Smooth muscle cell (in vitro differentiated cells): Measurements from ENCODE around the gene VSNL1. TPM values are rescaled to one million over a fixed set of nuclear protein-coding genes. Genes with fewer than 3 reads are reported as not detected.

Experiments
- DNase-seq: peaks from one replicate; lab custom pipeline; 2025; ENCODE audit not compliant: unreplicated experiment; lab: John Stamatoyannopoulos, UW
- H2AFZ ChIP-seq: fragments of 200-600 bp; sonication (generic); 2 replicates; pipeline ENCODE4 v1.6.0; 2016; ENCODE audit warnings: antibody characterized with exemption, low read depth, mild to moderate bottlenecking
- H3F3A ChIP-seq: fragments of 200-600 bp; sonication (generic); 2 replicates; pipeline ENCODE4 v1.6.0; 2017; ENCODE audit warnings: antibody characterized with exemption, low read depth
- H3K27ac ChIP-seq: fragments of 200-600 bp; sonication (generic); 2 replicates; pipeline ENCODE4 v1.5.1; 2016; ENCODE audit warnings: low read depth, mild to moderate bottlenecking
- H3K27me3 ChIP-seq: fragments of 200-600 bp; sonication (generic); 2 replicates; pipeline ENCODE4 v1.6.1; 2016; ENCODE audit warnings: low read depth, mild to moderate bottlenecking
- H3K36me3 ChIP-seq: fragments of 200-600 bp; sonication (generic); 2 replicates; pipeline ENCODE4 v1.5.1; 2016; ENCODE audit warnings: low read depth
- H3K4me1 ChIP-seq: fragments of 200-600 bp; sonication (generic); 2 replicates; pipeline ENCODE4 v1.5.1; 2016; ENCODE audit warnings: low read depth
- H3K4me2 ChIP-seq: fragments of 200-600 bp; sonication (generic); 2 replicates; pipeline ENCODE4 v1.6.0; 2016; ENCODE audit warnings: mild to moderate bottlenecking
- H3K4me3 ChIP-seq: fragments of 200-600 bp; sonication (generic); 2 replicates; pipeline ENCODE4 v1.5.1; 2016; ENCODE audit warnings: mild to moderate bottlenecking
- H3K79me2 ChIP-seq: fragments of 200-600 bp; sonication (generic); 2 replicates; pipeline ENCODE4 v1.6.0; 2016; ENCODE audit warnings: low read depth, mild to moderate bottlenecking
- H3K9ac ChIP-seq: fragments of 200-600 bp; sonication (generic); 2 replicates; pipeline ENCODE4 v1.6.0; 2016; ENCODE audit warnings: low read depth
- H3K9me3 ChIP-seq: fragments of 200-600 bp; sonication (generic); replicated peaks from 2 replicates; pipeline ENCODE4 v1.5.1; 2016; ENCODE audit warnings: low read depth
- H4K20me1 ChIP-seq: fragments of 200-600 bp; sonication (generic); 2 replicates; pipeline ENCODE4 v1.6.0; 2016; ENCODE audit warnings: low read depth
- CTCF ChIP-seq: fragments of 200-600 bp; sonication (generic); IDR thresholded peaks from 2 replicates; pipeline ENCODE4 v1.5.1; 2017; ENCODE audit warnings: borderline replicate concordance, mild to moderate bottlenecking, antibody characterized with exemption; ENCODE audit not compliant: insufficient read depth, poor library complexity, severe bottlenecking
- WGBS: methylation state at CpG from one replicate; pipeline ENCODE4 v1.1.7; 2016; ENCODE audit warnings: low lambda C conversion rate; 5-methylcytosine and 5-hydroxymethylcytosine counted together
- polyA plus RNA-seq: library from polyadenylated mRNA; unstranded; fragments of >200 nt; fragmentation: Nextera tagmentation; extraction: Ambion mirVana; gene quantifications from 2 replicates; pipeline ENCODE4 v1.2.1, GENCODE V29; 2016
- total RNA-seq: library from RNA; depleted of rRNA; stranded (reverse); fragments of >200 nt; gene quantifications from 2 replicates; pipeline ENCODE4 v1.2.3, GENCODE V29; 2014

The VSNL1 gene
- total and polyA plus RNA-seq, 2 experiments from 2014 or later = 2.8 to 4.5 TPM

- no peak overlapping the region for H3K9ac ChIP-seq
Measured at GRCh38 chr2:17615147-17615546, 74.7 kb downstream of the VSNL1 start.

GRCh38 chr2:17615728-17616351 lies 75.3 kb downstream of the VSNL1 start:
- no peak for DNase-seq
- Histone ChIP-seq H3K4me1 (peaks cover 5% of the 10 kb centered on the region), H2AFZ (no peak overlapping the region), H3K27ac (no peak overlapping the region), H3K36me3 (no peaks in the 10 kb centered on the region), H4K20me1 (no peaks in the 10 kb centered on the region), H3K9me3 (no peaks in the 10 kb centered on the region), H3K4me2 (no peak overlapping the region), H3F3A (no peaks in the 10 kb centered on the region), H3K9ac (no peak overlapping the region), H3K4me3 (no peak overlapping the region), H3K27me3 (no peaks in the 10 kb centered on the region), H3K79me2 (no peaks in the 10 kb centered on the region)
- 96% methylated on average over 1 of the region's 1 CpG for WGBS
- no peak for TF ChIP-seq CTCF

More at GRCh38 chr2:17615147-17615546, 74.7 kb downstream of the VSNL1 start:
- 86% methylated on average over 1 of the region's 1 CpG for WGBS
- no peaks in the 10 kb centered on the region for H4K20me1 ChIP-seq
- no peaks in the 10 kb centered on the region for H3K36me3 ChIP-seq
- H3K4me3 ChIP-seq = no peak overlapping the region
- DNase-seq = no peak
- H3K79me2 ChIP-seq = no peaks in the 10 kb centered on the region
- H3K4me1 ChIP-seq = peaks cover 2% of the 10 kb centered on the region
- H3K9me3 ChIP-seq = no peaks in the 10 kb centered on the region
- no peak for TF ChIP-seq CTCF
- no peaks in the 10 kb centered on the region for H3K27me3 ChIP-seq
- no peak overlapping the region for H3K4me2 ChIP-seq
- H3K27ac ChIP-seq = no peak overlapping the region
- no peak overlapping the region for H2AFZ ChIP-seq
- H3F3A ChIP-seq = no peaks in the 10 kb centered on the region

GRCh38 chr2:17616405-17616804 lies 75.9 kb downstream of the VSNL1 start:
- Histone ChIP-seq H3F3A (no peaks in the 10 kb centered on the region), H3K27me3 (no peaks in the 10 kb centered on the region), H3K9me3 (no peaks in the 10 kb centered on the region), H3K79me2 (no peaks in the 10 kb centered on the region), H3K9ac (no peak overlapping the region), H4K20me1 (no peaks in the 10 kb centered on the region), H2AFZ (no peak overlapping the region), H3K27ac (no peak overlapping the region), H3K4me2 (no peak overlapping the region), H3K36me3 (no peaks in the 10 kb centered on the region), H3K4me3 (no peak overlapping the region), H3K4me1 (peaks cover 5% of the 10 kb centered on the region)
- WGBS = 95% methylated on average over 1 of the region's 1 CpG
- DNase-seq = no peak
- no peak for TF ChIP-seq CTCF

- H3F3A ChIP-seq = no peaks in the 10 kb centered on the region
- H3K27ac ChIP-seq = no peak overlapping the region
- H3K36me3 ChIP-seq = no peaks in the 10 kb centered on the region
- no peak overlapping the region for H2AFZ ChIP-seq
- H3K4me1 ChIP-seq = peaks cover 5% of the 10 kb centered on the region
- no peak overlapping the region for H3K4me2 ChIP-seq
- H3K27me3 ChIP-seq = no peaks in the 10 kb centered on the region
- no peaks in the 10 kb centered on the region for H3K9me3 ChIP-seq
- H4K20me1 ChIP-seq = no peaks in the 10 kb centered on the region
- no peak for DNase-seq
- TF ChIP-seq CTCF = no peak
- WGBS = 97% methylated on average over 5 of the region's 5 CpGs
- H3K79me2 ChIP-seq = no peaks in the 10 kb centered on the region
- H3K9ac ChIP-seq = no peak overlapping the region
- no peak overlapping the region for H3K4me3 ChIP-seq
Measured at GRCh38 chr2:17617516-17617915, 77.0 kb downstream of the VSNL1 start.
